Measurements from ENCODE around the gene TRIM72.
"Not testable (repeated sequence)": the region's sequence is repeated elsewhere in the genome, so short reads cannot be mapped to it uniquely, and the experiment has no call there.

The TRIM72 gene

GRCh38 chr16:31215287-31216162 lies 1.6 kb downstream of the TRIM72 start:
- DNase-seq (ENCODE audit: low spot score): peak; percentile 58

- DNase-seq (ENCODE audit: low spot score): no peak
Observed at GRCh38 chr16:31216422-31217135, 2.7 kb downstream of the TRIM72 start, which contains the start of gene PYDC1. Gene PYDC1 (minus strand): TSS chr16:31217135. CDS start chr16:31217028, 107 bp downstream.

GRCh38 chr16:31217136-31217530 lies 3.2 kb downstream of the TRIM72 start:
- DNase-seq (ENCODE audit: low spot score): no peak

- DNase-seq (ENCODE audit: low spot score): peak; percentile 17
Observed at GRCh38 chr16:31219154-31219741, 5.3 kb downstream of the TRIM72 start.

- peak; percentile 25 for DNase-seq (ENCODE audit: low spot score)
Observed at GRCh38 chr16:31221357-31222160, 7.6 kb downstream of the TRIM72 start.

- DNase-seq (ENCODE audit: low spot score): no peak
Observed at GRCh38 chr16:31223044-31223443, 9.1 kb downstream of the TRIM72 start.

- no peak for DNase-seq (ENCODE audit: low spot score)
Observed at GRCh38 chr16:31224092-31224955, 10.4 kb downstream of the TRIM72 start.

GRCh38 chr16:31225193-31225592 lies 11.3 kb downstream of the TRIM72 start:
- no peak for DNase-seq (ENCODE audit: low spot score)

- DNase-seq (ENCODE audit: low spot score): no peak
Observed at GRCh38 chr16:31228206-31228605, 14.3 kb downstream of the TRIM72 start.

- no peak for DNase-seq (ENCODE audit: low spot score)
Observed at GRCh38 chr16:31229501-31229900, 15.6 kb downstream of the TRIM72 start.

- no peak for DNase-seq (ENCODE audit: low spot score)
Observed at GRCh38 chr16:31238041-31238440, 24.1 kb downstream of the TRIM72 start.

- DNase-seq (ENCODE audit: low spot score): no peak
Observed at GRCh38 chr16:31242206-31242605, 28.3 kb downstream of the TRIM72 start.

- no peak for DNase-seq (ENCODE audit: low spot score)
Observed at GRCh38 chr16:31243734-31244670, 30.1 kb downstream of the TRIM72 start.

GRCh38 chr16:31245598-31245997 lies 31.7 kb downstream of the TRIM72 start:
- not testable (repeated sequence) for DNase-seq (ENCODE audit: low spot score)

GRCh38 chr16:31246296-31246695 lies 32.4 kb downstream of the TRIM72 start:
- no peak for DNase-seq (ENCODE audit: low spot score)

- no peak for DNase-seq (ENCODE audit: low spot score)
Observed at GRCh38 chr16:31248344-31248743, 34.4 kb downstream of the TRIM72 start.

GRCh38 chr16:31250782-31251384 lies 37.0 kb downstream of the TRIM72 start:
- DNase-seq (ENCODE audit: low spot score): no peak

GRCh38 chr16:31251435-31251834 lies 37.5 kb downstream of the TRIM72 start:
- DNase-seq (ENCODE audit: low spot score): no peak

GRCh38 chr16:31253642-31254045 lies 39.7 kb downstream of the TRIM72 start:
- DNase-seq (ENCODE audit: low spot score): no peak
